GM23338 (cell line): ENCODE results near the gene L3MBTL4. TPM values are rescaled to one million over a fixed set of nuclear protein-coding genes. Genes with fewer than 3 reads are reported as not detected.

Source experiments
- ATAC-seq: fragments of 200-7000 bp; cut with Tn5 transposase; 3 replicates; pipeline ENCODE4 v1.9.1; 2020
- DNase-seq: peaks from one replicate; pipeline ENCODE4 v3.0.0-alpha.2; 2015; ENCODE audit warnings: low spot score
- H2AFZ ChIP-seq: fragments of 200-600 bp; sonication (generic); 2 replicates; pipeline ENCODE4 v1.8.0; 2016; ENCODE audit warnings: antibody characterized with exemption, mild to moderate bottlenecking, moderate library complexity
- H3F3A ChIP-seq: fragments of 200-600 bp; sonication (generic); replicated peaks from 2 replicates; pipeline ENCODE4 v1.8.0; 2017; ENCODE audit warnings: antibody characterized with exemption, mixed run types, low read depth
- H3K27ac ChIP-seq: fragments of 200-600 bp; sonication (generic); 2 replicates; pipeline ENCODE4 v1.6.1; 2016; ENCODE audit warnings: low read depth
- H3K27me3 ChIP-seq: fragments of 200-600 bp; sonication (generic); 2 replicates; pipeline ENCODE4 v1.8.0; 2016; ENCODE audit warnings: mild to moderate bottlenecking, mixed run types, moderate library complexity; ENCODE audit not compliant: insufficient read depth
- H3K36me3 ChIP-seq: fragments of 200-600 bp; sonication (generic); 2 replicates; pipeline ENCODE4 v1.8.0; 2016; ENCODE audit warnings: mild to moderate bottlenecking; ENCODE audit not compliant: insufficient read depth
- H3K4me1 ChIP-seq: fragments of 200-600 bp; sonication (generic); 2 replicates; pipeline ENCODE4 v1.8.0; 2016; ENCODE audit warnings: mild to moderate bottlenecking, moderate library complexity; ENCODE audit not compliant: insufficient read depth
- H3K4me2 ChIP-seq: fragments of 200-600 bp; sonication (generic); 2 replicates; pipeline ENCODE4 v1.7.1; 2017; ENCODE audit warnings: mixed run types
- H3K4me3 ChIP-seq: fragments of 200-600 bp; sonication (generic); 2 replicates; pipeline ENCODE4 v1.6.1; 2016; ENCODE audit warnings: mixed run types
- H3K79me2 ChIP-seq: fragments of 200-600 bp; sonication (generic); replicated peaks from 2 replicates; pipeline ENCODE4 v1.8.0; 2017; ENCODE audit warnings: mild to moderate bottlenecking; ENCODE audit not compliant: insufficient read depth
- H3K9me2 ChIP-seq: fragments of 200-600 bp; sonication (generic); 2 replicates; pipeline ENCODE4 v1.8.0; 2017; ENCODE audit not compliant: insufficient read depth
- H4K20me1 ChIP-seq: fragments of 200-600 bp; sonication (generic); replicated peaks from 2 replicates; pipeline ENCODE4 v1.8.0; 2017; ENCODE audit warnings: mild to moderate bottlenecking; ENCODE audit not compliant: insufficient read depth
- H3K27ac Mint-ChIP-seq: 2 replicates; pipeline ENCODE4 v1.8.0; 2020; ENCODE audit warnings: inconsistent platforms, mild to moderate bottlenecking, moderate library complexity, mixed read lengths
- H3K27me3 Mint-ChIP-seq: 3 replicates; pipeline ENCODE4 v1.8.0; 2022; ENCODE audit warnings: low read depth, mild to moderate bottlenecking, moderate library complexity, mixed read lengths, inconsistent platforms; ENCODE audit not compliant: insufficient read depth, poor library complexity
- H3K36me3 Mint-ChIP-seq: 3 replicates; pipeline ENCODE4 v1.8.0; 2021; ENCODE audit warnings: low read depth, mild to moderate bottlenecking, inconsistent platforms, moderate library complexity, mixed read lengths
- H3K4me1 Mint-ChIP-seq: 3 replicates; pipeline ENCODE4 v1.8.0; 2020; ENCODE audit warnings: mild to moderate bottlenecking, inconsistent platforms, mixed read lengths
- H3K4me3 Mint-ChIP-seq: 3 replicates; pipeline ENCODE4 v1.8.0; 2021; ENCODE audit warnings: moderate library complexity, mild to moderate bottlenecking, inconsistent platforms, mixed read lengths
- H3K9me3 Mint-ChIP-seq: 3 replicates; pipeline ENCODE4 v1.8.0; 2020; ENCODE audit warnings: moderate library complexity, mild to moderate bottlenecking, inconsistent platforms, mixed read lengths
- CREB1 ChIP-seq: fragments of 250-450 bp; sonication (Bioruptor Pico); IDR thresholded peaks from 2 replicates; pipeline ENCODE4 v1.5.0; 2020; ENCODE audit warnings: low read depth, mild to moderate bottlenecking, moderate library complexity
- EZH2phosphoT487 ChIP-seq: fragments of 200-600 bp; sonication (generic); IDR thresholded peaks from one replicate; pipeline ENCODE4 v1.8.1; 2018; ENCODE audit warnings: antibody characterized with exemption; ENCODE audit not compliant: unreplicated experiment
- JUNB ChIP-seq: IDR thresholded peaks from one replicate; pipeline ENCODE4 v1.6.1; 2016; ENCODE audit warnings: antibody characterized with exemption; ENCODE audit not compliant: unreplicated experiment
- NANOG ChIP-seq: IDR thresholded peaks from 2 replicates; pipeline ENCODE4 v1.6.1; 2016; ENCODE audit warnings: antibody characterized with exemption, borderline replicate concordance
- REST ChIP-seq: IDR thresholded peaks from one replicate; pipeline ENCODE4 v1.6.1; 2018; ENCODE audit warnings: antibody characterized with exemption; ENCODE audit not compliant: unreplicated experiment
- ZNF114 ChIP-seq: fragments of 250-450 bp; sonication (Bioruptor Pico); IDR thresholded peaks from 2 replicates; pipeline ENCODE4 v1.5.0; 2020; ENCODE audit warnings: mild to moderate bottlenecking, moderate library complexity
- ZNF331 ChIP-seq: fragments of 250-450 bp; sonication (Bioruptor Pico); IDR thresholded peaks from 2 replicates; pipeline ENCODE4 v1.5.0; 2020; ENCODE audit warnings: low read depth, mild to moderate bottlenecking, moderate library complexity
- ZNF462 ChIP-seq: fragments of 250-450 bp; sonication (Bioruptor Pico); IDR thresholded peaks from 2 replicates; pipeline ENCODE4 v1.5.0; 2020; ENCODE audit warnings: mild to moderate bottlenecking, moderate library complexity
- polyA plus RNA-seq: library from polyadenylated mRNA; unstranded; fragments of >200 nt; fragmentation: Nextera tagmentation; extraction: Ambion mirVana; gene quantifications from 2 replicates; pipeline ENCODE4 v1.2.1, GENCODE V29; 2016
- total RNA-seq: library from RNA; depleted of rRNA; stranded (reverse); fragments of >200 nt; shearing (Covaris generic); gene quantifications from 2 replicates; pipeline ENCODE4 v1.2.3, GENCODE V29; 2014

Gene L3MBTL4
- total and polyA plus RNA-seq, 2 experiments from 2014 or later: 0.48 to 2.8 TPM

- Histone ChIP-seq H3K36me3 (no peaks in the 10 kb centered on the region), H3K27me3 (no peaks in the 10 kb centered on the region), H3K9me2 (no peaks in the 10 kb centered on the region), H3K27ac (no peak overlapping the region), H3K4me1 (peaks cover 18% of the 10 kb centered on the region; the same call in 1 of the 2 replicates), H4K20me1 (no peaks in the 10 kb centered on the region), H3K79me2 (no peaks in the 10 kb centered on the region), H3K4me2 (no peak overlapping the region), H3K4me3 (no peak overlapping the region), H3F3A (no peaks in the 10 kb centered on the region), H2AFZ (no peak overlapping the region)
- Mint-ChIP-seq H3K27ac (no peak overlapping the region), H3K27me3 (peaks cover 12% of the 10 kb centered on the region), H3K9me3 (no peaks in the 10 kb centered on the region), H3K36me3 (no peaks in the 10 kb centered on the region), H3K4me1 (peaks cover 27% of the 10 kb centered on the region), H3K4me3 (no peak overlapping the region)
- no peak for TF ChIP-seq JUNB
- TF ChIP-seq ZNF462 (CRISPR knock-in tag): no peak
- no peak for TF ChIP-seq ZNF331 (CRISPR knock-in tag)
- TF ChIP-seq CREB1 (CRISPR knock-in tag): no peak
- TF ChIP-seq NANOG: no peak
- no peak for TF ChIP-seq EZH2phosphoT487
- no peak for TF ChIP-seq REST
- no peak for TF ChIP-seq ZNF114 (CRISPR knock-in tag)
- no peak for ATAC-seq
- DNase-seq: no peak
Measured at GRCh38 chr18:5939801-5940667, 474.7 kb downstream of the L3MBTL4 start.
